Inferior parietal cortex (tissue), 1 donor: Measurements from ENCODE around the gene GIMAP7.
"Not testable (repeated sequence)": the region's sequence is repeated elsewhere in the genome, so short reads cannot be mapped to it uniquely, and the experiment has no call there.

ENCODE experiments used
- DNase-seq: peaks from one replicate; pipeline ENCODE4 v3.0.0-alpha.2; 2016; ENCODE audit errors: extremely low spot score

The GIMAP7 gene

DNA sequence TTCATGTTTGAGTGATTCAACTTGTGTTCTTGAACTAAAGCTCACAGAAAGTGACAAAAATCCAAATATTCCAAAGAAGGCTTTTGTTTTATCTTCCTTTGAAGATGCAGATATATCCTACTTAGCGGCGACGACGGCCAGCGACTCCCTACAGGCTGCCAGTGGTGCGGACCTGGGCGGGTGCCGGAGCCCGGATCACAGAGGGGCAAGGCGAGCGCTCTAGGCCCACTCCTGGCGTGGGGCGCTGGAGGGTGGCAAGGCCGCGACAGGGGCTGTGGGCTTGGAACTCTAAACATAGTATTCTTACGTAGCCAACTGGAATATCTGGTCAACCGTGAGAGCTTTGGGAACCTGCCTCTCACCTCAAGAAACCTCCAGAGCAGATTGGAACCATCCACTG is 914 bp upstream of the GIMAP7 start:
- DNase-seq, result no peak

GRCh38 chr7:150515248-150516147 is 826 bp downstream of the GIMAP7 start:
- DNase-seq, result no peak

DNA sequence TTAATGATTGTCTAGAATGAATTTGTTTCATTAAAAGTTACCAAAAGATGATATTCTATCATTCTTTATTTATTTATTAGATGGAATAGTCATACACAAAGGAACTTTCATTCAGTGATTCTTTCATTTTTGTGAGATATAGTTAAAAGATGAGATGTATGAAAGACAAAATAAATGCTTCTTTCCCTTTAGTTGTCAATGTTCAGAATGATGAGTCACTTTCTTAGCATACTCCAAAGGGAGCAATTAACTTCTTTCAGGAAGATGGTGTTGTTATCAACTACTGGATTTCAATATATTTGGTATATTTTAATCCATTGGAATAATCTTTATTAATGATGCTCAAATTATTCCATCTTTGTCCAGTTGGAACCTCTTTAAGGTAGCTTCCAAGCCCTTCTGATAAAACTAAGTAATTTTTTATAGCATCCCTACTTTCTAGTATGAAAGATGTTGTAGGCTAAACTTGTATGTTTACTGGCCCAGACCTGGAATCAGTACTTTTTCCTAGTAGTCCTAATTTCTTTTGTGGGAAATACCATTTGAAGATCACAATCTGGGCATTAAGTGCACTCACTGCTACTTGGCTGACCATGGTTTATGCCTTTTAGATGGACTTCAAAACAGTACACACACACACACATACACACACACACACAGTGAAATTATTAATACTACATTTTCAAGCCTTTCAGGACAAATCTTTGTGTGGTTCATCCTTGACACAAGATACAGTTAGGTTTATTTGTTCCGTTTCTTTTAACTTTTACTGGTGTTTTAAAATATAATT is 2.5 kb downstream of the GIMAP7 start:
- DNase-seq, result no peak

- DNase-seq, result no peak
Observed at GRCh38 chr7:150519310-150519709, 4.6 kb downstream of the GIMAP7 start.

DNA sequence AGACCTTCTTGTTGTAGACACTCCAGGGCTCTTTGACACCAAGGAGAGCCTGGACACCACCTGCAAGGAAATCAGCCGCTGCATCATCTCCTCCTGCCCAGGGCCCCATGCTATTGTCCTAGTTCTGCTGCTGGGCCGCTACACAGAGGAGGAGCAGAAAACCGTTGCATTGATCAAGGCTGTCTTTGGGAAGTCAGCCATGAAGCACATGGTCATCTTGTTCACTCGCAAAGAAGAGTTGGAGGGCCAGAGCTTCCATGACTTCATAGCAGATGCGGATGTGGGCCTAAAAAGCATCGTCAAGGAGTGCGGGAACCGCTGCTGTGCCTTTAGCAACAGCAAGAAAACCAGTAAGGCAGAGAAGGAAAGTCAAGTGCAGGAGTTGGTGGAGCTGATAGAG is 5.5 kb downstream of the GIMAP7 start:
- no peak for DNase-seq

DNA sequence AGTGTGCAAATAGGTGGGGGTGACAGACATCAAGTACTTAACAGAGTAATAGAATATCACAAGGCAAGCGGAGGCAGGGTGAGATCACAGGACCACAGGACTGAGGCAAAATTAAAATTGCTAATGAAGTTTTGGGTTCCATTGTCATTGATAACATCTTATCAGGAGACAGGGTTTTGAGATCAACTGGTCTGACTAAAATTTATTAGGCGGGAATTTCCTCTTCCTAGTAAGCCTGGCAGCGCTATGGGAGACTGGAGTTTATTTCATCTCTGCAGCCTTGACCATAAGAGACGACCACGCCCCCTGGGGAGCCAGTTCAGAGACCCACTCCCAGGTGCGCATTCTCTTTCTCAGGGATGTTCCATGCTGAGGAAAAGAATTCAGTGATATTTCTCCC is 8.3 kb downstream of the GIMAP7 start:
- not testable (repeated sequence) for DNase-seq

DNA sequence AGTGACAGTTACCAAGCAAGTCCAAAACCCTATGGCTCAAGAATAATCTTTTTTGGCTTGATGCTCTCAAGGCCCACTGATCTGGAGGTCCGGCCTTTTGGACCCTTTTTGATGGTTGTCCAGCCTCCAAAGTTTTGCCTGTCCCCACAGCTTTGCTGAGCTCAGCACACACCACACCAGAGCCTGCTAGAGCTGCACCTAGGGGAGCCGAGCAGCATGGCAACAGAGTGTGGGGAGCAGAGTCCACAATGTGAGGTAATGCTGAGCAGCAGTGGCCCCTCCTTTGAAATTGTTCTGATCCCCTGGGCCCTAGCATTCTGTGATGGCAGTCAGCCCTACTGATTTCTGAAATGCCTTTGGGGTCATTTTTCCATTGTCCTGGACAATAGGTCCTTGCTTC is 9.3 kb downstream of the GIMAP7 start:
- DNase-seq, result no peak

- DNase-seq, result no peak
Observed at GRCh38 chr7:150531704-150532103, 17.0 kb downstream of the GIMAP7 start.

DNA sequence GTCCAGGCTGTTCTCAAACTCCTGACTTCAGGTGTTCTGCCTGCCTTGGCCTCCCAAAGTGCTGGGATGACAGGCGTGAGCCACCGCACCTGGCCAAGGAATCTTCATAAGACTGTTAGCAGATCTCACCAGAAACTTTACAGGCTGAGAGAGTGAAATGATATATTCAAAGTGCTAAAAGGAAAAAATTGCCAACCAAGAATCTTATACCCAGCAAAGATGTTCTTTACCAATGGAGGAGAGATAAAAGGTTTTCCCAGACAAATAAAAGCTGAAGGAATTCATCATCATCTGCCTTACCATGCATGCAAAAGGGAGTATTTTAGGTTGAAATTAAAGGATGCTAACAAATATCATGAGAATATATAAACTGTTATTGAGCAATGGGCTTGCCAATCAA is 23.6 kb downstream of the GIMAP7 start:
- no peak for DNase-seq

- DNase-seq, result no peak
Observed at GRCh38 chr7:150553163-150553562, 38.5 kb downstream of the GIMAP7 start.

DNA sequence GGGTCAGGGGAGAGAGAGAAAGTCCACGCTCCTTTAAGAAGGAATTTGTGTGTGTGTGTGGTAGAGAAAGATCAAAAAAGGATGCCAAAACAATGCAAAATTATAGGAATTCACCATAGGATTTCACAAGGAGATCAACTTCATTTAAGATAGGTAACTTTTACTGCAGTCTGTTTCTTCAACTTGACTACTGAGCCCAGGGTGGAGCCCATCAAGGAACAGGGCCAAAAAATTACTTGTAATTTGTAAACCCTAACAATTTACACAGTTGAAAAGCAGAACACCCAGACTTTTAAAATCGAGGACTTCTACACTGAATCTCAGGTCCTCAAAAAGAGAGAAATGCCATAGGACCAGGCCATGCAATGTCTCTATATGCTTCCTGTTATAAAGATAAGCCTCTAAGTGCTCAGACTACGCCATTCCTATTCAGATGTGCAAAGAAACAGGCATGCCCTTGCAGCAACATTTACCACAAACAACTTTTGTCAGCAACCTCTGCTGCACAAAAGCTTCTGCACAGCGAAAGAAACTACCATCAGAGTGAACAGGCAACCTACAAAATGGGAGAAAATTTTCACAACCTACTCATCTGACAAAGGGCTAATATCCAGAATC is 42.0 kb downstream of the GIMAP7 start:
- DNase-seq, result no peak

- no peak for DNase-seq
Observed at GRCh38 chr7:150560486-150560885, 45.8 kb downstream of the GIMAP7 start.

- DNase-seq, result no peak
Observed at GRCh38 chr7:150562919-150563318, 48.2 kb downstream of the GIMAP7 start.

DNA sequence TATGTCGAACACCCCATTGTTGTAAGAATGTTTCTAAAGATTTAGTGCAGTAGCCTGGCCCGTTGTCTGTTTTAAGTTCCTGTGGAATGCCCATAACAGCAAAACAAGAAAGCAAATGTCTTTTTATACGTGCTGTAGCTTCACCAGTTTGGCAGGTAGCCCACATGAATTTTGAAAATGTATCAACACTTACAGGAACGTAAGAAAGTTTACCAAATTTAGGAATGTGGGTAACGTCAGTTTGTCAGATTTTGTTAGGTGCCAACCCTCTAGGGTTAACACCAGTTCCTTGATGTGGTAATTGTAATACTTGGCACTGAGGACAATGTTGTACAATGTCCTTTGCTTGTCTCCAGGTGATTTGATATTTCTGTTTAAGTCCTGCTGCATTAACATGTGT is 49.3 kb downstream of the GIMAP7 start:
- DNase-seq, result no peak

DNA sequence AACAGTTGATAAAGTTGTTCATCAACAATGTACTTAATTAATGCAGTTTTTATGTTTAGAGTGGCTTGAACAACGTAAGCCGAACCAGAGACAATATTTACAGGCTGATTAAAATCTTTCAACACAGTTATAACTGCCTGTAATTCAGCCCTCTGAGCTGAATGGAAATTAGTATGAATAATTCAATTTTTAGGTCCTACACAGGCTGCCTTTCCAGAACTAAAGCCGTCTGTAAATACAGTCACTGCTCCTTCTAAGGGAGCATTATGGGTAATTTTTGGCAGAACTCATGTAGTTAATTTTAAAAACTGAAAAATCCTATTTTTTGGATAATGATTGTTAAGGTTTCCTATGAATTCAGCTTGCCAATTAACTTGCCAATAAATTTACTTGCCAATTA is 49.9 kb downstream of the GIMAP7 start:
- no peak for DNase-seq

DNA sequence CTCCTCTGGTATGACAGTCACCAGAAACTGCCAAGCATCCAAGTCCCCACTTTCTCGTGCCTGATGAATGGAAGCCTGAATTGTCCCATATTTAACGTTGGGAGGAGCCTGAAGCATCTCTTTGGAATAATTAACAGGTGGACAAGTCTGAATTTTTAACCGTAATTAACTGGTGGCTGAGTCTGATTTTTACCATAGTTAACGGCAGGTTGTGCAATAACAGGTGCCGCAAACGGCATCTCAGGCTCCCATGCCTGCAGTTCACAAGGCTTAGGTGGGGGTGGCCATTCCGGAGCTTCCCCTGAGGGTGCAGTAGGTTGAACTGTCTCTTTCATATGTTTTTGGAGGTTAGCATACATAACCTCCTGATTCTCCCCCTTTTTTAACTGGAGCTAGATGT is 50.6 kb downstream of the GIMAP7 start:
- DNase-seq, result no peak

DNA sequence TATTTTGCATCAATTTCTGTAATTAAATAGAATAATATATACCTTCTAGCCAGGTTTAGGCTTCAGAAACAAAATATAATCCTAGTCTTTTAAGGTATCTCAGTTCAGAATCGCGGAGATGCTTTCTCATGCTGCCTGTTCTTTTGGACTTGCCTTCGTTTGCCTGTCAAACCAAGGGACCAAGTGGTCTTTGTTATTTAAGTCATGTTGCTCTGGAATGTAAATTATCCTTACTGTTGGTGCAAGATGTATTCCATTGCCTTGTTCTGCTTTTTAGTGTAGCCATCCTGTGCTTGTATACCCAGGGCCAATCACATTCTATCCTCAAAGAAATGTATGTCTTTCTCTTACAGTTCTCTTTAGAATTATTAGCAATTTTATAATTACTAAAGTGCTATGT is 51.5 kb downstream of the GIMAP7 start:
- DNase-seq, result no peak

DNA sequence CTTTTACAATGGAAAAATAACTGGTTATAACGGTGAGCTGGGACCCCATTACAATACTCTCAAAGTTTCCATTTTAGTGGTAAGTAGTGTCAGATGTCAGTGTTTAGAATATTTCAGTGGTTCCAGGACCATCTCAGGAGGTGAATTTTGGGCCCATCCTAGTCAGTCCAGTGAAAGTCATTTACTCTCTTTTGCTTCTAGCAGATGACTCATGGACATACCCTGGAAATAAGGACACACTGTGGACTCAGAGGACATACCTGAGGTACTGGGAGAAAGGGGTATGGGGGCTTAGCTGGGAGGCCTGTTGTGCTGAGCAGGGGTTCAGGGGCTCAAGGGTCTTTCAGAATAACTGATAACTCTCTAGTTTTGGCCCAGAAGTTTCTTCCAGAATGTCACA is 51.9 kb downstream of the GIMAP7 start:
- no peak for DNase-seq

GRCh38 chr7:150567169-150567568 is 52.5 kb downstream of the GIMAP7 start, which contains the start of gene GIMAP4:
Gene GIMAP4, plus strand, starts transcription at chr7:150567390. Its CDS starts 2,512 bp downstream, at chr7:150569902.
- DNase-seq, result no peak

DNA sequence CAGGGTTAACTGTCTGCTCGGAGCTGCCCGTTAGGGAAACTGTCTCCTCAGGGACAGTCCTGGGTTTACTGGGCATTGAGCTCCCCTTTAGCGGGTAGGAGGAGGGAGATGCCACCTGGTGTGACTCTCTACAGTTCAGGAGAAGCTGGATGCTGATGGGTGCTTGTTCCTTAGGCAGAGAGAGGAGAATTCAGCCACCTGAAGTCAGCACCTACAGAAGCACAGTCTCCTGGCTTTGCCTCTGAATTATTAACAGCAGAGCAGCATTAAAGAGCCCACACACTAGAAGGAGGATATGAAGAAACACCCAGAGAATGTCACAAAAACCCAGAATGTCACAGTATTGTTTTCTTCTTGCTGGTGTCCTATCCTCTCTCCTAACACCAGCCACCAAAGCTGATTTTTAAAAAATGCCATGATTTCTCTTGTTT is 53.2 kb downstream of the GIMAP7 start:
- DNase-seq, result no peak

GRCh38 chr7:150568714-150569113 is 54.0 kb downstream of the GIMAP7 start:
- DNase-seq, result no peak

DNA sequence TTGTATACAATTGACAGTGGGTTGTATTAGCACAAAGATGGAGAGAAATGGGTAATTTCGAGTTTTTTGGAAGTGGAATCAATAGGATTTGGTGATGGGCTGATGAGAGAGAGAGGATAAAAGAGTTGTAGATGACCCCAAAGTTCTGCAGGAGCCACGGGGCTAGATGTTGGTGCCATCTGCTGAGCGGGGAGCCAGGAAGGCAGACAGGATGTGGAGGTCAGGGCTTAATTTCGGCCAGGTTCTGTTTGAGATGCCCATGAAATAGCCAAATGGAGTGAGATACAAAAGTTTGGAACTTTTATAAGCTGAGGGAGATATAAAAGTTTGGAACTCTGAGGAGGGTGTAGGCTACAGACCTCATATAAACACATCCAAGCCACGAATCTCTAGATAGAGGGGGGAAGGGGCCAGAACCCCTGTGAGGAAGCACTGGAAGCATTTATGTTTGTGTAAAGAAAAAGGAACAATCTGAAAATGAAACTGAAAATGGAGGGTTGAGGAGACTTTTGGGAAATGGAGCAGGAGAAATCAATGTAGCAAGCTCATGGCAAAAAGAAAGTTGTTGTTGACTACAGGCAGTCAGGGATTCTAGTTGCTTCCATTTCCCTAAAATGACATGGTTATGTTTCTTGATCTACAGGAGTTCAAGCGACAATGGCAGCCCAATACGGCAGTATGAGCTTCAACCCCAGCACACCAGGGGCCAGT is 54.7 kb downstream of the GIMAP7 start:
- DNase-seq, result no peak
